A673 (cell line): Measurements from ENCODE around the gene OGA.

Source experiments
- CTCF ChIP-seq: fragments of 300-800, 200-600 bp; sonication (generic); conservative IDR thresholded peaks from 2 replicates; pipeline ENCODE4 v1.5.1; 2017; ENCODE audit warnings: low read depth, mild to moderate bottlenecking, antibody characterized with exemption, low read length, moderate library complexity, mixed read lengths
- EZH2 ChIP-seq: fragments of 200-600 bp; sonication (generic); IDR thresholded peaks from 2 replicates; pipeline ENCODE4 v1.6.1; 2017; ENCODE audit warnings: borderline replicate concordance, low read depth, mild to moderate bottlenecking, mixed read lengths, antibody characterized with exemption, low read length; ENCODE audit not compliant: poor library complexity, severe bottlenecking

DNA sequence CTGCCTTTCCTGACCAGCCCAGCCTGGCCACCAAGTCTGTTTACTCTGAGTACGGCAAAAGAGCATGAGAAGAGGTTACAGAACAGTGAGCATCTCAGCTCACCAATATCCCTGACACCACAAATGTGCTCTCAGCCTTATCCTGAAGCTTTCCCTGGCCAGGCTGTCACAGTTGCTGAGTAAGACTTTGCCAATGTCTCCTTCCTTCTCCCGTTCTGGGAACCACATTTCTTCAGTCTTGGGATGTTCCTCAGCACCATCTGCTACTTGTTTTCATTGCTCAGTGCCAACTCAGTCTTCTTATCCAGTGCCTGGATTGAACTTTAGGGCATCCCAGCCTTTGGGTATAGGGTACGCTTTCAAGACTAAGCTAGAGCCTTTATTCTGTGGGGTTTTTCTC, 32.5 kb upstream of the OGA start:
- no peak for TF ChIP-seq CTCF
- no peak for TF ChIP-seq EZH2
